Measurements from ENCODE around the gene ZNF799. TPM values are rescaled to one million over a fixed set of nuclear protein-coding genes. Genes with fewer than 3 reads are reported as not detected.

ZNF799 gene
- total RNA-seq, 1 donor from 2014 or later: 5.4 TPM

DNA sequence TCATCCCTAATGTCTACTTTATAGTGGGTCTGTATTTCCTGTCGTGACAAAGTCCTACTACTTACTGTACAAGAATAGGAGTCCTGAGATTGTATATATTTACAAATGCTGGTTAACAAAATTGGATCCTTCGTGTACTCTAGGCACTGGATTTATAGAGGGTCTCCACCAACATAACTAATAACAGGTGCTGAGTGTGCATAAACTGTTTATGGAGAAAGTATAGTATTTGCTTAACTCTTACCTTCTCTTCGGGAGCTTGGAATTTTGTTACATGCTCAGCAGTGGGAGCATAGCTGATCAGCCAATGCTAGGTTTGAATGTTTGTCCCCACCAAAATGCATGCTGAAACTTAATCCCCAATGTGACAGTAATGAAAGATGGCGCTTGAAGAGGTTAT lies 47.7 kb downstream of the ZNF799 start:
- Mint-ChIP-seq H3K27me3 (no peaks in the 10 kb centered on the region), H3K4me3 (no peak overlapping the region), H3K36me3 (peaks cover 52% of the 10 kb centered on the region), H3K4me1 (ENCODE audit: unreplicated experiment) (no peaks in the 10 kb centered on the region), H3K27ac (no peak overlapping the region), H3K9me3 (peaks cover 24% of the 10 kb centered on the region)
- no peak for TF ChIP-seq CTCF (conservative IDR thresholded peaks at IDR 0.05)
- DNase-seq (ENCODE audit: extremely low spot score, unreplicated experiment): no peak

DNA sequence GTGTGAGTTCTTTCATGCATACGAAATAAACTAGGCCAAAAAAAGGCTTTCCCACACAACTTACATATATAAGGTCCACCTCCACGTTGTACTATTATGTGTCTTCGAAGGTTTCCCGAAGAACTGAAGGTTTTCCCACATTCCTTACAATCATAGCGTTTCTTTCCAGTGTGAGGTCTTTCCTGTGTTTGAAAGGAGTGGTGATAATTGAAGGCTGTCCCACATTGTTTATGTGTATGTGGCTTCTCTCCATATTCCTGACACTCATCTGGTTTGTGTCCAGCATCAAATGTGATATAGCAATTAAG lies 50.2 kb downstream of the ZNF799 start:
- TF ChIP-seq CTCF (conservative IDR thresholded peaks at IDR 0.05): no peak
- no peak for DNase-seq (ENCODE audit: extremely low spot score, unreplicated experiment)
- Mint-ChIP-seq H3K4me1 (ENCODE audit: unreplicated experiment) (no peaks in the 10 kb centered on the region), H3K4me3 (no peak overlapping the region), H3K27me3 (no peaks in the 10 kb centered on the region), H3K36me3 (peaks cover 63% of the 10 kb centered on the region), H3K9me3 (peaks cover 37% of the 10 kb centered on the region), H3K27ac (no peak overlapping the region)

DNA sequence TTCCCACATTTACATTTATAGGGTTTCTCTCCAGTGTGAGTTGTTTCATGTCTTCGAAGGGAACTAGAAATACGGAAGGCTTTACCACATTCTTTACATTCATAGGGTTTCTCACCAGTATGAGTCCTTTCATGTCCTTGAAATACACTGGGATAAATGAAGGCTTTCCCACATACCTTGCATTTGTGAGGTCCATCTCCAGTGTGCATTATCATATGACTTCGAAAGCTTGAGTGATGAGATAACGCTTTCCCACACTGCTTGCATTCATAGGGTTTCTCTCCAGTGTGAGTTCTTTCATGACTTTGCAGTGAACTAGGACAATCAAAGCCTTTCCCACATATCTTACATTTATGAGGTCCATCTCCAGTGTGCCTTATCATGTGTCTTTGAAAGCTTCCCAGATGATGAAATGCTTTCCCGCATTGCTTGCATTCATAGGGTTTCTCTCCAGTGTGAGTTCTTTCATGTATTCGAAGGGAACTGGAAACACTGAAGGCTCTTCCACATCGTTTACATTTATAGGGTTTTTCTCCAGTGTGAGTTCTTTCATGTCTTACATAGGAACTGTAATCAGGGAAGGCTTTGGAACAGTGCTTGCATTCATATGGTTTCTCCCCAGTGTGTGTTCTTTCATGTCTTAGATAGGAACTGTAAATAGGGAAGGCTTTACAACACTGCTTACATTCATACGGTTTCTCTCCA lies 50.7 kb downstream of the ZNF799 start:
- H3K9me3 Mint-ChIP-seq: peaks cover 37% of the 10 kb centered on the region
- H3K36me3 Mint-ChIP-seq: peaks cover 63% of the 10 kb centered on the region
- no peaks in the 10 kb centered on the region for H3K27me3 Mint-ChIP-seq

DNA sequence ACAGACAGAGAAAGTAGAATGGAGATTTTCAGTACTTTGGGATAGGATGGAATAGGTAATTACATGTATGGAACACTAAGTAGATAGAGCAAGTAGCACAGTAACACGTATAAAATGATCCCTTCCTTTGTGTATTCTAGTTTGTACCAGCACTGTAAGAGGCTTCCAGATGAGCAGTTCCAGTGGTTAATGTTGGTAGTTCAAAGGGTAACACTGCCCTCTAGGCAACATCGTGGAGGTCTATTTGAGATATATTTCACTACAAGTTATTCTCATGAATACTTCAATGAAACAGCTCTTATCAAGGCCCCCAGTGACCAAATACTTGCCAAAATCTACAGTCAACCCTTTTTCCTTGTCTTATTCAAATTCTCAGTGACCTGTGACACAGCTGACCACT lies 54.2 kb downstream of the ZNF799 start:
- no peaks in the 10 kb centered on the region for H3K4me1 Mint-ChIP-seq (ENCODE audit: unreplicated experiment)
- no peak overlapping the region for H3K4me3 Mint-ChIP-seq
- H3K27ac Mint-ChIP-seq: no peak overlapping the region
- H3K36me3 Mint-ChIP-seq: peaks cover 43% of the 10 kb centered on the region
- TF ChIP-seq CTCF (conservative IDR thresholded peaks at IDR 0.05): no peak
- DNase-seq (ENCODE audit: extremely low spot score, unreplicated experiment): no peak
- no peaks in the 10 kb centered on the region for H3K27me3 Mint-ChIP-seq
- H3K9me3 Mint-ChIP-seq: peaks cover 22% of the 10 kb centered on the region

More for the DNA sequence above, 50.7 kb downstream of the ZNF799 start:
- no peak for TF ChIP-seq CTCF (conservative IDR thresholded peaks at IDR 0.05)
- DNase-seq (ENCODE audit: extremely low spot score, unreplicated experiment): no peak
- Mint-ChIP-seq H3K4me3 (no peak overlapping the region), H3K4me1 (ENCODE audit: unreplicated experiment) (no peaks in the 10 kb centered on the region), H3K27ac (no peak overlapping the region)

DNA sequence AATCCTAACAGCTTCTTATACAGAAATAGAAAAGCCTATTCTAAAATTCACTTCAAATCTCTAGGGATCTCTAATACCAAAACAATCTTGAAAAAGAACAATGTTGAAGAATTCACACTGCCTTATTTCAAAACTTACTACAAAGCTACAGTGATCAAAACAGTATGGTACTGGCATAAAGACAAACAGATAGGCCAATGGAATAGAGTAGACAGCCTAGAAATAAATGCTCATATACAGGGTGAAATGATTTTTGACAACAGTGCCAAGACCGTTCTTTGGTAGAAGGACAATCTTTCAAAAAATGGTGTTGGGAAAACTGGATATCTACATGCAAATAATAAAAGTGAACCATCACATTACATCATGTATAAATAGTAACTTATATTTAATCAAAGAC lies 55.9 kb downstream of the ZNF799 start:
- H3K4me1 Mint-ChIP-seq (ENCODE audit: unreplicated experiment): no peaks in the 10 kb centered on the region
- no peaks in the 10 kb centered on the region for H3K27me3 Mint-ChIP-seq
- peaks cover 30% of the 10 kb centered on the region for H3K36me3 Mint-ChIP-seq
- TF ChIP-seq CTCF (conservative IDR thresholded peaks at IDR 0.05): no peak
- no peak overlapping the region for H3K4me3 Mint-ChIP-seq
- peaks cover 13% of the 10 kb centered on the region for H3K9me3 Mint-ChIP-seq
- no peak overlapping the region for H3K27ac Mint-ChIP-seq
- DNase-seq (ENCODE audit: extremely low spot score, unreplicated experiment): no peak

Other genes starting within 250 kb of the ZNF799 start
- gene ZNF625, start 244.5 kb downstream of the ZNF799 start, total RNA-seq (ENCODE audit: low replicate concordance): 14.8 and 23.3 TPM in 2 replicates
- 14.1 and 21.0 TPM in 2 replicates for gene ZNF136, start 238.2 kb downstream of the ZNF799 start, total RNA-seq (ENCODE audit: low replicate concordance)
- 11.7 and 13.0 TPM in 2 replicates for gene ZNF44, start 106.4 kb downstream of the ZNF799 start, total RNA-seq (ENCODE audit: low replicate concordance)
- gene ZNF563, start 67.6 kb downstream of the ZNF799 start, total RNA-seq (ENCODE audit: low replicate concordance): 2.6 and 2.7 TPM in 2 replicates
- 2.4 and 5.1 TPM in 2 replicates for gene ZNF442, start 35.6 kb downstream of the ZNF799 start, total RNA-seq (ENCODE audit: low replicate concordance)
- gene ZNF443, start 39.8 kb upstream of the ZNF799 start, total RNA-seq (ENCODE audit: low replicate concordance): 7.7 TPM in 2 replicates
- 3.6 and 5.6 TPM in 2 replicates for gene ZNF709, start 83.5 kb upstream of the ZNF799 start, total RNA-seq (ENCODE audit: low replicate concordance)
- gene ZNF564, start 150.2 kb upstream of the ZNF799 start, total RNA-seq (ENCODE audit: low replicate concordance): 11.0 and 14.5 TPM in 2 replicates
- gene ZNF490, start 209.5 kb upstream of the ZNF799 start, total RNA-seq (ENCODE audit: low replicate concordance): 11.2 and 11.4 TPM in 2 replicates
- 21.1 and 27.4 TPM in 2 replicates for gene ZNF791, start 209.6 kb upstream of the ZNF799 start, total RNA-seq (ENCODE audit: low replicate concordance)

Data from type B pancreatic cell (in vitro differentiated cells).